Measurements from ENCODE around the gene CDCA7L.
A peak's percentile ranks its signal among the peaks of the same experiment; 100 is the strongest.

Gene CDCA7L, protein sequence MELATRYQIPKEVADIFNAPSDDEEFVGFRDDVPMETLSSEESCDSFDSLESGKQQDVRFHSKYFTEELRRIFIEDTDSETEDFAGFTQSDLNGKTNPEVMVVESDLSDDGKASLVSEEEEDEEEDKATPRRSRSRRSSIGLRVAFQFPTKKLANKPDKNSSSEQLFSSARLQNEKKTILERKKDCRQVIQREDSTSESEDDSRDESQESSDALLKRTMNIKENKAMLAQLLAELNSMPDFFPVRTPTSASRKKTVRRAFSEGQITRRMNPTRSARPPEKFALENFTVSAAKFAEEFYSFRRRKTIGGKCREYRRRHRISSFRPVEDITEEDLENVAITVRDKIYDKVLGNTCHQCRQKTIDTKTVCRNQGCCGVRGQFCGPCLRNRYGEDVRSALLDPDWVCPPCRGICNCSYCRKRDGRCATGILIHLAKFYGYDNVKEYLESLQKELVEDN

DNA sequence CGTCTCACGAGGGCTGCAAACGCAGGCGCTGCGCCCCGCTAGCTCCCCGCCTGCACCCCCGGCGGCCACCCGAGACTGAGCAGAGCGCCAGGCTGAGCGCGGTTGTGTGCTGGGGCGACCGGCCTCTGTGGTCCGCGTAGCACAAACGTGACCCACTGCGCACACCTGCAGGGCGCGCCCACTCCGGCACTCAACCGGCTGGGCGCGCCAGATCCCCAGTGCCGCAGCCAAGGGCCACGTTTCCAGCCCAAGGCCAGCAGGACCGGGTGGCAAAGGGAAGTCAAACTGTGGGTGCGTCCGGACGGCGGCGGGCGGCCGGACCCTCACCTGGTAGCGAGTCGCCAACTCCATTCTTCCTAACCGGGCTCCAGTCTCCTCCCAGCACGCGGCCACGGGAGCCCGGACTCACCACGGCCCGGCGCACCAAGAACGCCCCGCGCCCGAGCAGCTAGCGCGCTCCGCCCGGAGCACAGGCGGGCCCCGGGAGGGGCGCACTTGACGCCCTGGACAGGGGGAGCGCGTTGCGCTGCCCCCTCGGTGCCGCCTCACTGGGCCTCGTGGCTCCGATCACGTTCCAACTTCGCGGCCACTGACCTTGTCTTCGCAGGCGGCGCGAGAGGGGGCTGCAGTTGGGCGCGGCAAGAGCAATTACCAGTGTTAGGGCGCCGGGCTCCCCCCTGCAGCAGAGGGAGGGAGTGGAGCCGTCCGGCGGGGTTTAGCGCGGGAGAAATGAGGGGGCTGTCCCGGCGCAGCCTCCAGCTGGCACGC, at the start of gene CDCA7L:
Gene CDCA7L (minus strand): TSS at position 446 of the 768 bp plus-strand sequence. CDS start 95 bp downstream, at position 351.
- peak; percentile 76 for DNase-seq (ENCODE audit: extremely low spot score)
- TF ChIP-seq NFRKB (IDR thresholded peaks at IDR 0.05) (no peak), TARDBP (IDR thresholded peaks at IDR 0.05) (no peak), L3MBTL2 (conservative IDR thresholded peaks at IDR 0.05) (peak; percentile 95), ELF4 (IDR thresholded peaks at IDR 0.05) (no peak; the same call in 1 of the 2 replicates), CTBP1 (IDR thresholded peaks at IDR 0.05; ENCODE audit: borderline replicate concordance) (peak; percentile 66; the same call in 1 of the 2 replicates), BHLHE40 (IDR thresholded peaks at IDR 0.05; ENCODE audit: borderline replicate concordance) (peak; percentile 91), LEF1 (IDR thresholded peaks at IDR 0.05; ENCODE audit: borderline replicate concordance) (no peak; the same call in 1 of the 2 replicates), HDGF (IDR thresholded peaks at IDR 0.05; ENCODE audit: borderline replicate concordance) (no peak), FOXA1 (IDR thresholded peaks at IDR 0.05) (no peak), SUZ12 (IDR thresholded peaks at IDR 0.05) (no peak), SP1 (IDR thresholded peaks at IDR 0.05) (no peak), FOXM1 (IDR thresholded peaks at IDR 0.05; ENCODE audit: borderline replicate concordance) (peak; percentile 94), ARNT (IDR thresholded peaks at IDR 0.05) (no peak)
- POLR2A ChIA-PET, result interaction anchor here (0.9 to 2.8 kb wide), 7 partner anchors 17 to 363 kb away, joined by 3 to 9 read pairs (median 3); no protein-coding TSS in a partner anchor
- CTCF ChIA-PET, result interaction anchor here (0.6 to 1.0 kb wide), 2 partner anchors 18 to 25 kb away, joined by 3 read pairs; no protein-coding TSS in a partner anchor

DNA sequence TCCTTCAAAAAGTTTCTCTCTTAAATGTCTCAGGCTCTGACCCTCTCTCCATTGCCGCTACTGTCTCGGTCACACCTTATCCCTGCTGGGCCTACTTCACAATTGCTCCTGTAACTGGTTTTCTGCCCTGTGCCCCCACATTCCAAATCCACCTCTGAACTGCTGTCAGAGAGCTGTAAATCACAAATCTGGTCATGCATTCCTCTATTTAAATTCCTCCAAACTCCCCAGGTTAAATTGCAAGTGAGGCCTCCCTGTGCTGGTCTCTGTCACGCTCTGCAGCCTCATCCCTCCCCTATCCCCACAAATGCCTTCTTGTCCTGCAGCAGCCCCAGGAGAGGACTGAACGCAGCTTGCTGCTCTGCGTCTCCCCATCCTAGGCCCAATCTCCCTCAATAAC, 40.4 kb upstream of the CDCA7L start:
- ChIA-PET CTCF (no interaction called here), POLR2A (no interaction called here)
- no peak for TF ChIP-seq CTBP1 (IDR thresholded peaks at IDR 0.05; ENCODE audit: borderline replicate concordance)
- TF ChIP-seq HDGF (IDR thresholded peaks at IDR 0.05; ENCODE audit: borderline replicate concordance), result no peak
- TF ChIP-seq SUZ12 (IDR thresholded peaks at IDR 0.05), result no peak
- no peak for TF ChIP-seq SP1 (IDR thresholded peaks at IDR 0.05)
- no peak for TF ChIP-seq FOXM1 (IDR thresholded peaks at IDR 0.05; ENCODE audit: borderline replicate concordance)
- no peak for TF ChIP-seq NFRKB (IDR thresholded peaks at IDR 0.05)
- no peak for TF ChIP-seq L3MBTL2 (conservative IDR thresholded peaks at IDR 0.05)
- TF ChIP-seq FOXA1 (IDR thresholded peaks at IDR 0.05), result no peak
- TF ChIP-seq ARNT (IDR thresholded peaks at IDR 0.05), result no peak
- TF ChIP-seq FOXK2 (IDR thresholded peaks at IDR 0.05), result no peak
- TF ChIP-seq BHLHE40 (IDR thresholded peaks at IDR 0.05; ENCODE audit: borderline replicate concordance), result no peak
- TF ChIP-seq ZNF384 (IDR thresholded peaks at IDR 0.05), result no peak
- no peak for TF ChIP-seq ELF4 (IDR thresholded peaks at IDR 0.05)
- no peak for TF ChIP-seq TARDBP (IDR thresholded peaks at IDR 0.05)
- no peak for TF ChIP-seq LEF1 (IDR thresholded peaks at IDR 0.05; ENCODE audit: borderline replicate concordance)
- TF ChIP-seq, protein P1, sequence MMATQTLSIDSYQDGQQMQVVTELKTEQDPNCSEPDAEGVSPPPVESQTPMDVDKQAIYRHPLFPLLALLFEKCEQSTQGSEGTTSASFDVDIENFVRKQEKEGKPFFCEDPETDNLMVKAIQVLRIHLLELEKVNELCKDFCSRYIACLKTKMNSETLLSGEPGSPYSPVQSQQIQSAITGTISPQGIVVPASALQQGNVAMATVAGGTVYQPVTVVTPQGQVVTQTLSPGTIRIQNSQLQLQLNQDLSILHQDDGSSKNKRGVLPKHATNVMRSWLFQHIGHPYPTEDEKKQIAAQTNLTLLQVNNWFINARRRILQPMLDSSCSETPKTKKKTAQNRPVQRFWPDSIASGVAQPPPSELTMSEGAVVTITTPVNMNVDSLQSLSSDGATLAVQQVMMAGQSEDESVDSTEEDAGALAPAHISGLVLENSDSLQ (IDR thresholded peaks at IDR 0.05), result no peak
- DNase-seq (ENCODE audit: extremely low spot score), result no peak

DNA sequence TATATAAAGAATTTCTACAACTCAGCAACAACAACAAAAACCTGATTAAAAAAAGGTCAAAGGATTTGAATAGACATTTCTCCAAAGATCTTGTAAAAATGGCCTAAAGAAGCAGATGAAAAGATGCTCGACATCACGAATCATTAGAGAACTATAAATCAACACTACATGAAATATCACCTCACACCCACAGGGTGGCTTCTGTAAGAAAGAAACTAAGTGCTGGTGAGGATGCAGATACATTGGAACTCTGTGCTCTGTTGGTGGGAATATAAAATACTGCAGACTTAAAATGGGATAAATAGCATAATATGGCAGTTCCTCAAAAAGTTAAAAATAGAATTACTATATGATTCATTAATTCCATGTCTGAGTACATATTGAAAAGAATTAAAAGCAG, 38.3 kb upstream of the CDCA7L start:
- ChIA-PET CTCF (no interaction called here), POLR2A (no interaction called here)
- TF ChIP-seq ELF4 (IDR thresholded peaks at IDR 0.05) (no peak), ARNT (IDR thresholded peaks at IDR 0.05) (no peak)
- no peak for DNase-seq (ENCODE audit: extremely low spot score)

DNA sequence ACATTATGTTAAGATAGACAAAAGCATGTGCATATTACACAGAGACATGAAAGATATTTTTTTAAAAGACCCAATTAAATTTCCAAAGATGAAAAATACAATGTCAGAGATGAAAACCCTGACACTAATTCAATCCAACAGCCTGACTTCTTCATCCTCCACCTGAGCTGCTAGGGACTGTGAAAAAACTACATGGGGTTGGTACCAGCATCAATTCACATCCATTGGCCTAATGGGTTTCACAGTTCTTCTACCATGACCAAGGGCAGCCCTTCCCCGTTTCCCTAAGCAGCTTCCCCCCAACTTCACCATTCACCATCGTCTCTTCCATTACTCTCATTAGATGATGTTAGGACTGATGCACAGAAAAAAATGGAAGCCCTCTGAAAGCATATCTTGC, 37.4 kb upstream of the CDCA7L start:
- TF ChIP-seq LEF1 (IDR thresholded peaks at IDR 0.05; ENCODE audit: borderline replicate concordance) (no peak), TARDBP (IDR thresholded peaks at IDR 0.05) (no peak), CTBP1 (IDR thresholded peaks at IDR 0.05; ENCODE audit: borderline replicate concordance) (no peak), ELF4 (IDR thresholded peaks at IDR 0.05) (no peak), ARNT (IDR thresholded peaks at IDR 0.05) (no peak)
- TF ChIP-seq, protein P1 (IDR thresholded peaks at IDR 0.05), result no peak
- DNase-seq (ENCODE audit: extremely low spot score), result no peak
- POLR2A ChIA-PET, result interaction anchor here (1.0 kb wide), 1 partner anchor 100 kb away, joined by 3 read pairs; no protein-coding TSS in a partner anchor
- CTCF ChIA-PET, result no interaction called here

- ChIA-PET CTCF (no interaction called here), POLR2A (no interaction called here)
- no peak for TF ChIP-seq HDGF (IDR thresholded peaks at IDR 0.05; ENCODE audit: borderline replicate concordance)
- TF ChIP-seq, protein P1 (IDR thresholded peaks at IDR 0.05), result no peak
- TF ChIP-seq SUZ12 (IDR thresholded peaks at IDR 0.05), result no peak
- no peak for TF ChIP-seq L3MBTL2 (conservative IDR thresholded peaks at IDR 0.05)
- no peak for TF ChIP-seq TARDBP (IDR thresholded peaks at IDR 0.05)
- no peak for TF ChIP-seq ARNT (IDR thresholded peaks at IDR 0.05)
- TF ChIP-seq FOXM1 (IDR thresholded peaks at IDR 0.05; ENCODE audit: borderline replicate concordance), result no peak
- TF ChIP-seq ELF4 (IDR thresholded peaks at IDR 0.05), result no peak
- no peak for TF ChIP-seq FOXA1 (IDR thresholded peaks at IDR 0.05)
- TF ChIP-seq LEF1 (IDR thresholded peaks at IDR 0.05; ENCODE audit: borderline replicate concordance), result no peak
- TF ChIP-seq ZNF384 (IDR thresholded peaks at IDR 0.05), result no peak
- TF ChIP-seq CTBP1 (IDR thresholded peaks at IDR 0.05; ENCODE audit: borderline replicate concordance), result no peak
- TF ChIP-seq NFRKB (IDR thresholded peaks at IDR 0.05), result no peak
- no peak for TF ChIP-seq FOXK2 (IDR thresholded peaks at IDR 0.05)
- no peak for TF ChIP-seq SP1 (IDR thresholded peaks at IDR 0.05)
- no peak for TF ChIP-seq BHLHE40 (IDR thresholded peaks at IDR 0.05; ENCODE audit: borderline replicate concordance)
- DNase-seq (ENCODE audit: extremely low spot score), result no peak
These were observed 35.8 kb upstream of the CDCA7L start for GRCh38 chr7:21981524-21981923.

Measured in HEK293T (cell line).